Stimulated activated CD8-positive, alpha-beta memory T cell treated with anti-CD3 and anti-CD28 coated beads, Interleukin-15, amount 100 ng/mL, for 4 hours (primary cell): ENCODE data around the gene TALDO1.
"Not testable (repeated sequence)": the region's sequence is repeated elsewhere in the genome, so short reads cannot be mapped to it uniquely, and the experiment has no call there.

Experiments used
- DNase-seq, 2 donors: peaks; one replicate each; pipeline ENCODE4 v3.0.0-alpha.2; 2020; ENCODE audit warnings: low read depth in 2 of 2

The TALDO1 gene

DNA sequence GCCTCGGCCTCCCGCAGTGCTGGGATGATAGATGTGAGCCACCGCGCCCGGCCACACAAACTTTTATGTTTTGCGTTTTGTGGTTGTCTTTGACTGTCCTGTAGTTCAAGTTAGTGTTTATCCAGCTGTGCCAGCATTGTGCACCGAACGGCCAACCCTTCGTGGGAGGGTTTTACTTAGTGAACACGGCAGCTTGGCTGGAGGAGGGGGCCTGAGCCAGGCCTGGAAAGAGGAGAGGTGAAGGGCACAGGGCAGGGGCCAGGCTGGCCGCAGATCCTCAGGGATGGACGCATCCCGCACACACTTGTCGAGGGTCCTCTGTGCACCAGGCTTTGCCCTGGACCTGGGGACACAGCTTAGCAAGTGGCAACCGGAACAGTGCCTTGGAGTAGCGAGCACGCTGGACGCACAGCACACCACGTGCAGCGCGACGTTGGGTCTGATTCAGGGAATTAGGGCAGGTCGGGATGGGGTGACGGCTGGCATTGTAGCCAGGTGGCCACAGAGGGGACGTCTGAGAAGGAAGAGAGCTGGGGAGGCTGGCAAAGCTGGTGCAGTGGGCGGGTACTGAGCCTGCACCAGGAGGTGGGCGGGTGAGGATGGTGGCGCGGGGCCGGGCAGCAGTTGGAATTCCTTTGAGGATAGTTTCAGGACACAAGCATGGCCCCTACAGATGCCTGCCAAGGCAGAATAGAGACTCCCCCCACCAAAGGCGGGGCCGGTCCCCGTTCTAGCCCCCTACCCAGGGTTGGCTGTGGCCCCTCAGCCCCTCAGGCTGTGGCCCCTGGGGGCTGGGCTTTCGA lies 27.8 kb upstream of the TALDO1 start:
- DNase-seq = no peak

DNA sequence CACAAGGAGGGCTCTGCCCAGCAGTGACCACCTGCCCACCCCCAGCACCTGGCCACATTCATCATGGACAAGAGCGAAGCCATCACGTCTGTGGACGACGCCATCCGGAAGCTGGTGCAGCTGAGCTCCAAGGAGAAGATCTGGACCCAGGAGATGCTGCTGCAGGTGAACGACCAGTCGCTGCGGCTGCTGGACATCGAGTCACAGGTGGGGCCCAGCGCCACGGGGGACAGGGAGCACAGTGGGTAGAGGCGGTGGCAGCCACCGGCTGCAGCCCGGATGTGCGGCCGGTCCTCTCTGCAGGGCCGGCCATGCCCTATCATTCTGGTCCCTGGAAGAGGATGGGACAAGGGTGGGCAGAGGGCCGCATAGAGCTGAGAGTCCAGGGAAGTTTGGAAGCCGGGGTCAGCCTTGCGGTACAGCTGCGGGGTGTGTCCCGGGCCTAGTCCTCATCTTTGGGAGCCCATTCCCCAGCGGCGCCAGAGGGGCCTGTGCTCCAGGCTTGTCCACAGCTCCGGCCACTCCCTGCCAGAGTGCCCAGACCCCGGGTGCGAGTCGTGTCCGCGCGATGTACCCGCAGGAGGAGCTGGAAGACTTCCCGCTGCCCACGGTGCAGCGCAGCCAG lies 27.1 kb upstream of the TALDO1 start:
- DNase-seq = no peak

DNA sequence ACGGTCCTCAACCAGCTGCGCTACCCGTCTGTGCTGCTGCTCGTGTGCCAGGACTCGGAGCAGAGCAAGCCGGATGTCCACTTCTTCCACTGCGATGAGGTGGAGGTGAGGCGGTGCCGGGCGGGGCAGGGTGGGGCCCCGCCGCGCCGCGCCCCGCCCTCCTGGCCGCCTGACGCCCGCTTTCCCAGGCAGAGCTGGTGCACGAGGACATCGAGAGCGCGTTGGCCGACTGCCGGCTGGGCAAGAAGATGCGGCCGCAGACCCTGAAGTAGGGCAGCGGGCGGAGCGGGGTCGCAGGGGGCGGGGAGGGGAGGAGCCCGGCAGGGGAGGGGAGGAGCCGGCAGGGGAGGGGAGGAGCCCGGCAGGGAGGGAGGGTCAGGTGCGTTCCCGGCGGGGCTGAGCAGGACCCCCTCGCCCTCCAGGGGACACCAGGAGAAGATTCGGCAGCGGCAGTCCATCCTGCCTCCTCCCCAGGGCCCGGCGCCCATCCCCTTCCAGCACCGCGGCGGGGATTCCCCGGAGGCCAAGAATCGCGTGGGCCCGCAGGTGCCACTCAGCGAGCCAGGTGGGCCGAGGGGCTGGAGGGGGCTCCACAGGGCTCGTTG lies 26.5 kb upstream of the TALDO1 start:
- DNase-seq = no peak

- DNase-seq = no peak
Measured at GRCh38 chr11:721247-721740, 26.0 kb upstream of the TALDO1 start.

GRCh38 chr11:721741-722345 lies 25.4 kb upstream of the TALDO1 start:
- no peak for DNase-seq

- no peak for DNase-seq
Measured at GRCh38 chr11:722346-722811, 24.9 kb upstream of the TALDO1 start.

- DNase-seq = peak in 1 of 2 donors; percentile 24
Measured at GRCh38 chr11:723120-723883, 24.0 kb upstream of the TALDO1 start.

- no peak for DNase-seq
Measured at GRCh38 chr11:724049-724777, 23.1 kb upstream of the TALDO1 start.

- DNase-seq = no peak
Measured at GRCh38 chr11:724778-725386, 22.4 kb upstream of the TALDO1 start.

- no peak for DNase-seq
Measured at GRCh38 chr11:725624-726202, 21.6 kb upstream of the TALDO1 start.

- DNase-seq = peak; percentile 27 to 28
Measured at GRCh38 chr11:726278-727220, 20.7 kb upstream of the TALDO1 start.

GRCh38 chr11:727281-727701 lies 20.0 kb upstream of the TALDO1 start:
- no peak for DNase-seq

GRCh38 chr11:727859-728748 lies 19.2 kb upstream of the TALDO1 start:
- peak; percentile 54 to 61 for DNase-seq

DNA sequence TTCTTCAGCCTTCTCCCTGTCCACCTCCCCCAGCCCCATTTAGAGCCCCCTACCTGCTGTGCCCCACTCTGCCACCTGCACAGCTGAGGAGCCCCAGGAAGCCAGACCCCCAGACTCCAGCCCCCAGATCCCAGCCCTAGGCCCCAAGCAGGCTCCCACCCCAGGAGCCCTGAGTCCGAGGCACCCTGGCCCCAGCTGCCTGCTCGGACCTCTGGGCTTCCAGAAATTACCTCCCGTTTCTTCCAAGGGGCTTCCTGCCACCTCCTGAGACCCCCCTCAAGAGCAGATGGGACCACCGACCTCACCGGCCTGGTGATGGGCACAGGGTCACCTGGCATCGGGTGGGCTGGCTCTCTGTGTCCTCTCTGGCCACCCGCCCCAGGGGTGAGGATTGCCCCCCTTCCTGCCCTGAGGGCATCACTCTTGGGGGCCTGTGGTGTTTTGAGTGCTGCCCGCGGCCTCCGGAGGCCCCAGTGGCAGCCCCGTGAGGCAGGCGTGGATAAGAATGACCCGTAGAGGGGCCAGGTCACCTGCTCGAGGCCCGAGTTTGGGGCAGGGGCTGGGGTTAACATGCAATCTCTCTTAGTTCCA lies 18.3 kb upstream of the TALDO1 start:
- DNase-seq = no peak

DNA sequence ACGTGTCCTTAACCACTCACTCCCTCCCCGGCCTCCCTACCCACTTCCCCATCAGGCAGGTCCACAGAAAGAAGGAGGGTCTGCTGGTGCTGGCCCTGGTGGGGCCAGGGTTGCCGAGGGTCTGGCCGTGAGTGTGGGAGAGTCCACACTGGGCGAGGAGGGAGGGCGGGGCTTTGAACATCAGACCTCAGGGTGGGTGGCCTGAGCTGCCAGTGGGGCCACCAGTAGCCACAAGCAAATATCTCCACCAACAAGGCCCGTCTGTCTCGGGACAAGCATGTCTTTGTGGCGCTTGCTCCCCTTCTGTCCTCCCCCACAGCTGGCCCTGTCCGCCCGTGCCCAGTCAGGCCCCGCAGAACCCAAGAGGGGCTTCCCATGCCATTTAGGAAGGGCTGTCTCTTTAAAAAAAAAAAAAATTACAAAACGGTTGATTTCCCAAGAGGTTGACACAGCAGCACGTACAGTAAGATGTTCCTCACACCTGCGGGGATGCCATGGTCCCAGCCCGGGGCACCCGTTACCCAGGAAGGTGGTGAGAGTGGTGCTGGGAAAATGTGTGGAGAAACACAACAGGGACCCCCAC lies 17.7 kb upstream of the TALDO1 start:
- DNase-seq = no peak

DNA sequence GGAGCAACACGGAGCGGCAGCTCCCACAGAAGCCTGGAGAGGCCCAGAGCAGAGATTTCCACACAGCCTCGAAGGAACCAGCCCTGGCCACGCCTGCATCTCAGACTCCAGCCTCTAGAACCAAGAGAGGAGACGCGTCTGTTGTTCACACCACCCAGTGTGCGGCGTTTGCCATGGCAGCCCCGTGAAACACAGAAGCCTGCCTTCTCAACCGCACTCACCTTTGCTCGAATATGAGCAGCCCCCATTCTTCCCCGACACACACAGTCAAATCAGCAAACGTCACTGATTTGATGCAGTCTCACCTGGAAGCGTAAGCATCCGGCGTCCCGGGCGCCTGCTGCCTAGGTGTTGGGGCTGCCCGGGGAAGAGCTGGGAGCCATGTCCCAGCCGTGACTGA lies 14.2 kb upstream of the TALDO1 start:
- no peak for DNase-seq

GRCh38 chr11:734541-734940 lies 12.7 kb upstream of the TALDO1 start:
- not testable (repeated sequence) for DNase-seq
